SKM-1 treated with dmso at 0.1 percent for 144 hours (cell line): Measurements from ENCODE around the gene XPO6.
"Not testable (repeated sequence)": the region's sequence is repeated elsewhere in the genome, so short reads cannot be mapped to it uniquely, and the experiment has no call there.

Experiments
- DNase-seq: peaks from one replicate; lab custom pipeline; 2025; ENCODE audit not compliant: unreplicated experiment; lab: John Stamatoyannopoulos, UW

Gene XPO6

GRCh38 chr16:28155293-28155692, 56.5 kb downstream of the XPO6 start:
- DNase-seq, result no peak

GRCh38 chr16:28151180-28151579, 60.6 kb downstream of the XPO6 start:
- no peak for DNase-seq

GRCh38 chr16:28149011-28149888, 62.5 kb downstream of the XPO6 start:
- DNase-seq, result no peak

- DNase-seq, result no peak
Measured at GRCh38 chr16:28146536-28146935, 65.2 kb downstream of the XPO6 start.

GRCh38 chr16:28145796-28146195, 66.0 kb downstream of the XPO6 start:
- DNase-seq, result no peak

- DNase-seq, result peak; percentile 85
Measured at GRCh38 chr16:28140788-28141618, 70.8 kb downstream of the XPO6 start.

GRCh38 chr16:28139530-28139929, 72.2 kb downstream of the XPO6 start:
- DNase-seq, result no peak

GRCh38 chr16:28136751-28137434, 74.9 kb downstream of the XPO6 start:
- no peak for DNase-seq

GRCh38 chr16:28133666-28134065, 78.1 kb downstream of the XPO6 start:
- no peak for DNase-seq

- no peak for DNase-seq
Measured at GRCh38 chr16:28131743-28132393, 79.9 kb downstream of the XPO6 start.

GRCh38 chr16:28131181-28131580, 80.6 kb downstream of the XPO6 start:
- no peak for DNase-seq

- DNase-seq, result no peak
Measured at GRCh38 chr16:28130099-28131088, 81.4 kb downstream of the XPO6 start.

GRCh38 chr16:28126684-28127620, 84.8 kb downstream of the XPO6 start:
- no peak for DNase-seq

- DNase-seq, result no peak
Measured at GRCh38 chr16:28125592-28125991, 86.2 kb downstream of the XPO6 start.

GRCh38 chr16:28121527-28121926, 90.2 kb downstream of the XPO6 start:
- DNase-seq, result no peak

GRCh38 chr16:28120754-28121153, 91.0 kb downstream of the XPO6 start:
- no peak for DNase-seq

GRCh38 chr16:28118637-28119036, 93.1 kb downstream of the XPO6 start:
- no peak for DNase-seq

- DNase-seq, result no peak
Measured at GRCh38 chr16:28117168-28117565, 94.6 kb downstream of the XPO6 start.

GRCh38 chr16:28115866-28116265, 95.9 kb downstream of the XPO6 start:
- not testable (repeated sequence) for DNase-seq
